ENCODE results near the gene WDR74.
A peak's percentile ranks its signal among the peaks of the same experiment; 100 is the strongest.

Gene WDR74

DNA sequence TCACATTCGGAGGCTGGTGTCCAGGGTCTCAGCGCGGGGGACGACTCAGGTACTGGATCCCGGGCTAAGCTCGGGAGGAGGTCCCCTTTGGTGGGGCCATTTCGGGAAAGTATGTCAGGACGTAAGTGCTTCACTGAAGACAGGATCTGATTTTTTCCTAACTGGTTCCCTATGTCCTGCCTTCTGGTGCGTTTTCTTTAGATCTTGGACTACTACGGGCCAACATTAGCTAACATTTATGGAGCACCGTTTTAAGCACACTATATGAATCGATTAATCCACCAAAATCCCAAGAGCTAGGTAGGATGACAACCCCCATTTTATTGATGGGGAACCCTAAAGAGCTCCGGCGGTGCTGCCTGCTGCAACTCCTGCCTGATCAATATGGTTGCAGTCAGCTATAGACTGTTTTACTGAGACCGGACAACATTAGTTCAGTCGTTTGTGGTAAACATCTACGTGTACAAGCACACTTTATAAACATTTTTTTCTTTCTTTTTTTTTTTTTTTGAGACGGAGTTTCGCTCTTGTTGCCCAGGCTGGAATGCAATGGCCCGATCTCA lies 17.0 kb upstream of the WDR74 start:
- TF ChIP-seq CTCF (conservative IDR thresholded peaks at IDR 0.05) = no peak
- peak overlapping the region; percentile 96 for H3K27ac ChIP-seq

DNA sequence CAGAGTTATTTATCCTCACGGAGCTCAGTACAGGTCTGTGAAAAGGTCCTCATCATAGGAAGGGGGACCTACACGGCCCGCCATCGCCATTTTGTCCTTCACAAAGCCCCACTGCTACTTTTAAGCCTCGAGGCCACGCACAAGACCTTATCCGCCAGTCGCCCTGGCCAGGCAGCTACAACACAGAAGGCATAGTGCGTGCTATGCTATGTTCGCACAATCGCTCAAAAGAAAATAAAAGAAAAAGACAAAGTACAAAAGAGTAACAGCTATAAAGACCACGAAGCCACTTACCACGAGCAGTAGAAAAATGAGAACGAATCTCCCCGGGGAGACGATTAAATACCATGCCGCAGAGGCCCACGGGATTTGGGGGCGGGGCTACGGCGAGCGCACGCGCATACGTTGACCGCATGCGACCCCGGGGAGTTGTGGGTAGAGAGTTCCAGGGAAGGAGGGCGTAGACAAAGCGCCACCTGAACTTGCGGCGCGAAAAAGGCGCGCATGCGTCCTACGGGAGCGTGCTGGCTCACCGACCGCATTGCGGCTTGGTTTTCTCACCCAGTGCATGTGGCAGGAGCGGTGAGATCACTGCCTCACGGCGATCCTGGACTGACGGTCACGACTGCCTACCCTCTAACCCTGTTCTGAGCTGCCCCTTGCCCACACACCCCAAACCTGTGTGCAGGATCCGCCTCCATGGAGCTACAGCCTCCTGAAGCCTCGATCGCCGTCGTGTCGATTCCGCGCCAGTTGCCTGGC lies 16.4 kb upstream of the WDR74 start:
- H3K27ac ChIP-seq = peak overlapping the region; percentile 96
- no peak for TF ChIP-seq CTCF (conservative IDR thresholded peaks at IDR 0.05)

- peak overlapping the region; percentile 96 for H3K27ac ChIP-seq
- TF ChIP-seq CTCF (conservative IDR thresholded peaks at IDR 0.05) = no peak
Observed at GRCh38 chr11:62854825-62855570, 15.6 kb upstream of the WDR74 start.

DNA sequence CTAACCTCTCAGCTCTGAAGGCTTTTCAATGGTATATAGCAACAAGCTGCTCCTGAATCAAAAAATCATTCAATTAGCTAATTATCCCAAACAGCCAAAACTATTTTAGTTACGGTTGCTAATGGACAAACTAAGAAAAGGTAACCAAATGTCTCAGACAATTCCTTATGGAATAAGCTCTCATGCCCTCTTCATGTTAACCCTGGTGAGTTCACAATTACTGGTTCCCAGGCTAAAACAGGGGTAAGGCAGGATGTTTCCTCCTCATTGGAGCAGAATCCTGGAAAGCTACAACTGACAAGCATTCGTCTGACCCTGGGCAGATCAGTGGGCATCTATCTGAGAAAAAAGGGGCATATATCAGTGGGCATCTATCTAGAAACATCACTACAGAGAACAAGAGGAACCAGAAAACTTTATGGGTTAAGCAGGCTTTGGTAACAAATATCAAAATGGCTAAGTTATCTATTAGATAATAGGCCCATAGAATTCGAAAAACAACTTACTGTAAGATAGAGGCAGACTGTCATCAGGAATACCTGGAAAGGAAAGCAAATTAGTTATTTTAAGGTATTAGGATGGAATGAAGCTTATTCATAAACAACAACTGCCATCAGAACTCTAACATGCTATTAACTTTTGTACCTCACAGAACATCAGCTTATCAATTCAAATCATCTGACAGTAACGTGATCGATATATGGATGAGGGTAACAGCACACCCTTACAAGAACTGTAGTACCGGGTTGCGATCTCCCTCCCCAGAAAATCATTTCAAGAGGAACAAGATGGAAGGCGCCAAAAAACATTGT lies 14.8 kb upstream of the WDR74 start:
- no peak for TF ChIP-seq CTCF (conservative IDR thresholded peaks at IDR 0.05)
- peak overlapping the region; percentile 96 for H3K27ac ChIP-seq

DNA sequence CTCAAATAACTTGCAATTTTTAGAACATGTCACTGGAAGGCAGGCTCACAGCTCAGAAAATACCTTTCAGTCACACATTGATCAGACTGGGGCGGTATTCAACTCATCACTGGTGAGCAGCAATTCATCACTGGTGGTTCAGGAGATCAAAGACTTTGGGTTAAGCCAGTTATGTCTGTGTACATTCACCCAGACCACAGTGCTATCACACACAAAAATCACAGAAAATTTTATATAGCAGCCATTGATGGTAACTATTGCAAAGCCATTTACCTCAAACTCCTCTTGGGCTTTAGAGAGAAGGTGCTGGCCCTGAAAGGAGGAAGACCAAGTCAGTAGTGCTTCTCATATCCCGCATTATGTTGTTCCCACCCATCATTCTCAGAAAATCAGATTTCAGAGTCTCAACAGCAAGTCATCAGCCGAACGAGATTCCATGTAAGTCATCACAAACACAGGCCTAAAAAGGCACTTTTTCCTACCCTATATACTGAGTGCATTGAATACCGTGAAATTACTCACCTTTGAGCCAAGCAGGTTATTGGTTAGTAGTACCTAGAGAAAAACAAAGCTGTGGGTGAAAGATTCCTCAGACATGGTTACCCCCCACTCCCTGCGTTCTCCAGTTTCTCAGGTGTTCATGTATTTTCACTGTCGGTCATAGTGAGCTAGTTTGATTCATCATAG lies 14.0 kb upstream of the WDR74 start:
- TF ChIP-seq CTCF (conservative IDR thresholded peaks at IDR 0.05) = no peak
- H3K27ac ChIP-seq = peak overlapping the region; percentile 96; the same call in 1 of the 2 replicates

DNA sequence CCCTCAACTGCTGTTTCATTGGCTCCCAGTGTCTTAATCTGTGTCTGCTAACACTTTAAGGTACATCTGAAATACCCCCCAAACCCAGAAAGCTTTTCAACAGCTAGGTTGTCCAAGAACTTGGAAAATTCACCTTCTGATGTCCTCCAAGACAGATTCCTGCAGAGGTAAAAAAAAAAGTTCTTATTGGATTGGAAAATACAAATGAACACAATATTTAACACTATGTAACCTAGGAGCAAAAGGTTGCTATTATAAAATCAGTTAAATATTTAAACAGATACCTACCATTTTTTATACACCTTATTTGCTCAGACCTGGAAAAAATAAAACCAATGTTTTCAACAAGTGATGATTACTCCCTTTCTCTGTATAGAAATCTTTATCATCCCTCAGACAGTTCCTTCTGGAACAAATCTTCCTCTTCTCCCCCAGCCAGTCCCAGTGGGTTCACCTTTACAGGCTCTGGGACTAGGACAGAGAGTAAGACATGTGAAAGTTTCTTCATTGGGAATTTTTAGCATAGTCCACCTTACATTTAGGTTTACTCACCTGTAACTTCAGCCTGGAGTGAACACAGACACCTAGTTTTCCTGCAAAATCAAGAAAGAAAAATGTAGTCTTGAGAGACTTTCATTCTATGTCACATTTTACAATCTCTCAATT lies 13.3 kb upstream of the WDR74 start:
- TF ChIP-seq CTCF (conservative IDR thresholded peaks at IDR 0.05) = no peak
- H3K27ac ChIP-seq = peak overlapping the region; percentile 96; the same call in 1 of the 2 replicates
